Ovary (tissue), 9 donors: Measurements from ENCODE around the gene KRTAP4-16. TPM values are rescaled to one million over a fixed set of nuclear protein-coding genes. Genes with fewer than 3 reads are reported as not detected.
"Not testable (repeated sequence)": the region's sequence is repeated elsewhere in the genome, so short reads cannot be mapped to it uniquely, and the experiment has no call there.

ENCODE experiments used
- DNase-seq, 5 donors: peaks; one replicate each; pipeline ENCODE4 v3.0.0-alpha.2; 2019 to 2020
- H3K27ac ChIP-seq, 2 donors: fragments of 200-600 bp; one replicate each; pipeline versions ENCODE4 v1.5.1 to v1.8.0; 2019 to 2022
- H3K27me3 ChIP-seq: fragments of 200-600 bp; one replicate; pipeline ENCODE4 v1.8.0; 2022
- H3K36me3 ChIP-seq: fragments of 200-600 bp; sonication (generic); one replicate; pipeline ENCODE4 v1.5.1; 2019
- H3K4me1 ChIP-seq: one replicate; pipeline ENCODE4 v1.8.1; 2013; ENCODE audit warnings: mild to moderate bottlenecking, moderate library complexity; ENCODE audit not compliant: insufficient read depth
- H3K4me3 ChIP-seq: fragments of 200-600 bp; sonication (generic); one replicate; pipeline ENCODE4 v1.5.1; 2017
- H3K9me3 ChIP-seq, 2 donors: fragments of 200-600 bp in 1 of 2; sonication (generic) in 1 of 2; one replicate each; pipeline versions ENCODE4 v1.5.1 to v1.8.1; 2013 to 2019; ENCODE audit warnings: mild to moderate bottlenecking in 1 of 2, moderate library complexity in 1 of 2
- EP300 ChIP-seq: sonication (generic); formaldehyde crosslinking; IDR thresholded peaks from one replicate; pipeline ENCODE4 v1.6.1; 2017; ENCODE audit warnings: antibody characterized with exemption
- POLR2A ChIP-seq: fragments of 450-650 bp; IDR thresholded peaks from one replicate; pipeline ENCODE4 v1.6.1; 2017; ENCODE audit warnings: antibody characterized with exemption, mild to moderate bottlenecking, moderate library complexity
- WGBS, 3 donors: extraction: QIAGEN DNeasy Blood & Tissue Kit in 1 of 3; methylation state at CpG; one replicate each; pipeline versions ENCODE4 v1.1.5 to v1.1.7; 2013 to 2017; 5-methylcytosine and 5-hydroxymethylcytosine counted together
- intact Hi-C, 4 donors: fragments of 100-400 bp; cut with DNase I; formaldehyde crosslinking; loops; one replicate each; pipeline versions ENCODE4 v1.11.0 to v1.15.1; 2022 to 2023
- polyA plus RNA-seq, 2 donors: library from polyadenylated mRNA; stranded (reverse); fragments of 200-250 nt in 1 of 2; fragments of 350-450 nt in 1 of 2; fragmentation: Illumina TruSeq in 1 of 2; extraction: RNeasy Lipid Tissue Mini Kit (QIAGEN cat#74804) in 1 of 2; gene quantifications; one replicate each; pipeline ENCODE4 v1.2.3, GENCODE V29; 2013 to 2014
- total RNA-seq, 7 donors: library from RNA; depleted of rRNA in 2 of 7; stranded (reverse); fragments of >200 nt in 2 of 7; fragmentation: NEBNext Ultra II Directional in 3 of 7; extraction: Animal tissue kit (Norgen Biotek cat#: 25700) in 3 of 7; gene quantifications; one replicate each; pipeline versions ENCODE4 v1.1.0 to v1.2.4, GENCODE V29; 2016 to 2023
- TF ChIP-seq, protein P1 (sequence below), 3 donors: fragments of 450-650 bp in 2 of 3; fragments of 200-600 bp in 1 of 3; IDR thresholded peaks; one replicate each; pipeline versions ENCODE4 v1.5.1 to v1.8.0; 2016 to 2022; ENCODE audit warnings: antibody characterized with exemption in 3 of 3, mild to moderate bottlenecking in 1 of 3
- donor health status: DM: no; HTN: no; CAD: no; lungs with moderate emphysema.
- donor health status: DM: no; HTN: no; CAD: no.
- donor health status: Bipolar disorder and iron deficiency.
- donor health status: DM: yes; HTN: yes; CAD: no.
- donor health status: DM: no; HTN: no; CAD: no.
- donor health status: DM: yes; HTN: yes; CAD: no.

Gene KRTAP4-16
- total and polyA plus RNA-seq, 9 donors: not detected

GRCh38 chr17:41083427-41083826 lies 18.6 kb downstream of the KRTAP4-16 start:
- H3K27me3 ChIP-seq, H3K36me3 ChIP-seq, H3K4me3 ChIP-seq, H3K27ac ChIP-seq, H3K9me3 ChIP-seq, intact Hi-C loops, DNase-seq, H3K4me1 ChIP-seq: not testable (repeated sequence)
- WGBS, 3 donors: 80 to 86% (median 82%) methylated on average over 2 of the region's 2 CpGs

DNA sequence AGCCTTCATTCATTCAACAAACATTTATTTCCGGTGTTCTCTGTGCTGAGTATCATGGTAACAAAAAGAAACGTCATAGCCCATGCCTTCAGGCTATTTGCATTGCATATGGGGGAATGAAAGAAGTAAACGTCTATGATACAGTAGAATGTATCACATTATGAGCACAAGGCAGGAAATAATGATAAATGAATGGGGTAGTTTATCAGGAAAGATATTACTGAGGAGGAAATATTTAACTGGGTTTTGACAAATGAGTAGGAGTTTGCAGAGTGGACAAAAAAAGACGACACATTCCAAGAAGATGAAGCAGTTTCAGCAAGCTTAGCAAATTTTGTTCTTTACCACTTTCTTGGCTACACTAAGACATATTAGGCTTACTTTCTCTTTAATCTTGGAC lies 19.4 kb downstream of the KRTAP4-16 start:
- no peaks in the 10 kb centered on the region for H3K9me3 ChIP-seq
- H3K36me3 ChIP-seq: no peaks in the 10 kb centered on the region
- DNase-seq: no peak
- TF ChIP-seq POLR2A (no peak), EP300 (no peak)
- TF ChIP-seq, protein P1, sequence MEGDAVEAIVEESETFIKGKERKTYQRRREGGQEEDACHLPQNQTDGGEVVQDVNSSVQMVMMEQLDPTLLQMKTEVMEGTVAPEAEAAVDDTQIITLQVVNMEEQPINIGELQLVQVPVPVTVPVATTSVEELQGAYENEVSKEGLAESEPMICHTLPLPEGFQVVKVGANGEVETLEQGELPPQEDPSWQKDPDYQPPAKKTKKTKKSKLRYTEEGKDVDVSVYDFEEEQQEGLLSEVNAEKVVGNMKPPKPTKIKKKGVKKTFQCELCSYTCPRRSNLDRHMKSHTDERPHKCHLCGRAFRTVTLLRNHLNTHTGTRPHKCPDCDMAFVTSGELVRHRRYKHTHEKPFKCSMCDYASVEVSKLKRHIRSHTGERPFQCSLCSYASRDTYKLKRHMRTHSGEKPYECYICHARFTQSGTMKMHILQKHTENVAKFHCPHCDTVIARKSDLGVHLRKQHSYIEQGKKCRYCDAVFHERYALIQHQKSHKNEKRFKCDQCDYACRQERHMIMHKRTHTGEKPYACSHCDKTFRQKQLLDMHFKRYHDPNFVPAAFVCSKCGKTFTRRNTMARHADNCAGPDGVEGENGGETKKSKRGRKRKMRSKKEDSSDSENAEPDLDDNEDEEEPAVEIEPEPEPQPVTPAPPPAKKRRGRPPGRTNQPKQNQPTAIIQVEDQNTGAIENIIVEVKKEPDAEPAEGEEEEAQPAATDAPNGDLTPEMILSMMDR (IDR thresholded peaks at IDR 0.05): no peak
- intact Hi-C loops: no loop called here
- H3K4me3 ChIP-seq: no peak overlapping the region
- no peaks in the 10 kb centered on the region for H3K4me1 ChIP-seq
- 37 to 50% (median 47%) methylated on average over 4 of the region's 4 CpGs for WGBS, 3 donors
- no peaks in the 10 kb centered on the region for H3K27me3 ChIP-seq
- no peak overlapping the region for H3K27ac ChIP-seq

DNA sequence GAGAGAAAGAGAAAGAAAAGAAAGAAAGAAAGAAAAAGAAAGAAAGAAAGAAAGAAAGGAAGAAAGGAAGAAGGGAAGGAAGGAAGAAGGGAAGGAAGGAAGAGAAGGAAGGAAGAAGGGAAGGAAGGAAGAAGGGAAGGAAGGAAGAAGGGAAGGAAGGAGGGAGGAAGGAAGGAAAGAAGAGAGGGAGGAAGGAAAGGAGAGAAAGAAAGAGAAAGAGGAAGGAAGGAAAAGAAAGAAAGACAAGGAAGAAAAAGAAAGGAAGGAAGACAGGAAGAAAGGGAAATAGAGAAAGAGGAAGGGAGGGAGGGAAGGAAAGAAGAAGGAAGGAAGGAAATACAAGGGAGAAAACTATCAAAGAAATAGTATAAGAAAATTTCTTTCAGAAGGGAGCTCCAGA lies 25.2 kb downstream of the KRTAP4-16 start:
- Histone ChIP-seq H3K27me3 (no peaks in the 10 kb centered on the region), H3K9me3 (no peaks in the 10 kb centered on the region), H3K4me1 (no peaks in the 10 kb centered on the region), H3K27ac (no peak overlapping the region), H3K4me3 (no peak overlapping the region), H3K36me3 (no peaks in the 10 kb centered on the region)
- TF ChIP-seq EP300: no peak
- TF ChIP-seq POLR2A: no peak
- TF ChIP-seq, protein P1 (IDR thresholded peaks at IDR 0.05): no peak
- DNase-seq: no peak
- intact Hi-C loops: no loop called here

- WGBS, 3 donors: 93 to 97% (median 93%) methylated on average over 2 of the region's 2 CpGs
- no peak for DNase-seq
- no peak overlapping the region for H3K27ac ChIP-seq
- H3K9me3 ChIP-seq: no peaks in the 10 kb centered on the region
- no peaks in the 10 kb centered on the region for H3K4me1 ChIP-seq
- H3K36me3 ChIP-seq: no peaks in the 10 kb centered on the region
- TF ChIP-seq POLR2A: no peak
- TF ChIP-seq, protein P1 (IDR thresholded peaks at IDR 0.05): no peak
- no peak for TF ChIP-seq EP300
- intact Hi-C loops: no loop called here
- H3K27me3 ChIP-seq: no peaks in the 10 kb centered on the region
- no peak overlapping the region for H3K4me3 ChIP-seq
Measured at GRCh38 chr17:41073676-41074075, 28.3 kb downstream of the KRTAP4-16 start.

DNA sequence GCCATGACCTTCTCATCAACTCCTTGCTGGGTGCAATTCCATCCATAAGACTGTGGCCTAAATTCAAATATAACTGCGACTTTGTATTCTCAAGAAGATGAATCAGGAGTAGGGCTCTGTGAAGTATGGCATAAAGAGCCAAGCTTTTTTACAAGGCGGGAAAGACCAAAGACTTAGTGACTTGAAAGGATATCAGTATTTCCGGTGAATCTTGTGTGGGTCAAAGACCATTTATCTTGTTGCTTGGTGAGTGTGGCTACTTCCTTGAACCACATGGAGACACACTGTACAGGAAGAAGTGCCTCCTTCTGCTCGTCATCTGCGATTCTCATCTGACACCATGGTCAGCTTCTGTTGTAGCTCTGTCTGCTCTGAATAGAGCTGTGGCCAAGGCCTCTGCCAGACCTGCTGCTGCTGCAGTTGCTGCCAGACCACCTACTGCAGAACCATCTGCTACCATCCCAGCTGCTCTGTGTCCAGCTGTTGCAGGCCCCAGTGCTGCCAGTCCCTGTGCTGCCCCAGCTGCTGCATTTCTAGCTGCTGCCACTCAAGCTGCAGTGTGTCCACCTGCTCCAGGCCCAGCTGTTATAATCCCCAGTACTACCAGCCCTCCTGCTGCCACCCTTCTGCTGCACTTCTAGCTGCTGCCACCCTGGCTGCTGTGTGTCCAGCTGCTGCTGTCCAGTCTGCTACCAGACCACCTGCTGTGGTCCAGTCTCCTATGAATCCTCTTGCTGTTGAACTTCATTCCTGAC lies 30.2 kb downstream of the KRTAP4-16 start:
- no peak overlapping the region for H3K4me3 ChIP-seq
- no peak for DNase-seq
- intact Hi-C loops: no loop called here
- no peaks in the 10 kb centered on the region for H3K9me3 ChIP-seq
- TF ChIP-seq, protein P1 (IDR thresholded peaks at IDR 0.05): no peak
- TF ChIP-seq POLR2A (no peak), EP300 (no peak)
- H3K27ac ChIP-seq: no peak overlapping the region
- no peaks in the 10 kb centered on the region for H3K4me1 ChIP-seq
- 79 to 87% (median 85%) methylated on average over 5 of the region's 5 CpGs for WGBS, 3 donors
- no peaks in the 10 kb centered on the region for H3K36me3 ChIP-seq
- no peaks in the 10 kb centered on the region for H3K27me3 ChIP-seq
